ENCODE data around the gene PDIA4.
"Not testable (repeated sequence)": the region's sequence is repeated elsewhere in the genome, so short reads cannot be mapped to it uniquely, and the experiment has no call there.

The PDIA4 gene

GRCh38 chr7:149028346-149029109 is at the start of gene PDIA4:
Gene PDIA4 (minus strand): TSS chr7:149028505. CDS start chr7:149028408, 97 bp downstream.
- peak; percentile 95 for DNase-seq

DNA sequence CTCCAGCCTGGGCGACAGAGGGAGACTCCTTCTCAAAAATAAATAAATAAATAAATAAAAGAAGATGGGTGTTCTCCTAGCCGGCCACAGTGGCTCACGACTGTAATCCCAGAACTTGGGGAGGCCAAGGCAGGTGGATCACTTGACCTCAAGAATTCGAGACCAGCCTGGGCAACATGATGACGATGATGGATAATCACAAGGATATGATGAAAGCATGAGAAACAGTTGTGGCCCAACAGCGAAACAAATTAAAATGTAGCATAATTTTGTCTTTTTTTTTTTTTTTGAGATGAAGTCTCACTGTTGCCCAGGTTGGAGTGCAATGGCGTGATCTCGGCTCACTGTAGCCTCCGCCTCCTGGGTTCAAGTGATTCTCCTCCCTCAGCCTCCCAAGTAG is 49.3 kb upstream of the PDIA4 start:
- no peak for DNase-seq

DNA sequence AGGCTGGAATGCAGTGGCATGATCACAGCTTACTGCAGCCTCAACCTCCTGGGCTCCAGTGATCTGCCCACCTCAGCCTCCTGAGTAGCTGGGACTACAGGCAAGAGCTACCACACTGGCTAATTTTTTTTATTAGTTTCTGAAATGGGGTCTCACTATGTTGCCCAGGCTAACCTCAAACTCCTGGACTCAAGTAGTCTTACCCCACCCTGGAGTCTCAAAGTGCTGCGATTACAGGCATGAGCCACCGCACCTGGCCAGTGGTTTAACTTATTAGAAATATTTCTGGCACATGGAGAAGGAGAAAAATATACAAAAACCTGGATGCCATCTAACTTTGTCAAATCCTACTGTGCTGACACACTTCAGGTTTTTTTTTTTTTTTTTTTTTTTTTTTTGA is 47.0 kb upstream of the PDIA4 start:
- no peak for DNase-seq

DNA sequence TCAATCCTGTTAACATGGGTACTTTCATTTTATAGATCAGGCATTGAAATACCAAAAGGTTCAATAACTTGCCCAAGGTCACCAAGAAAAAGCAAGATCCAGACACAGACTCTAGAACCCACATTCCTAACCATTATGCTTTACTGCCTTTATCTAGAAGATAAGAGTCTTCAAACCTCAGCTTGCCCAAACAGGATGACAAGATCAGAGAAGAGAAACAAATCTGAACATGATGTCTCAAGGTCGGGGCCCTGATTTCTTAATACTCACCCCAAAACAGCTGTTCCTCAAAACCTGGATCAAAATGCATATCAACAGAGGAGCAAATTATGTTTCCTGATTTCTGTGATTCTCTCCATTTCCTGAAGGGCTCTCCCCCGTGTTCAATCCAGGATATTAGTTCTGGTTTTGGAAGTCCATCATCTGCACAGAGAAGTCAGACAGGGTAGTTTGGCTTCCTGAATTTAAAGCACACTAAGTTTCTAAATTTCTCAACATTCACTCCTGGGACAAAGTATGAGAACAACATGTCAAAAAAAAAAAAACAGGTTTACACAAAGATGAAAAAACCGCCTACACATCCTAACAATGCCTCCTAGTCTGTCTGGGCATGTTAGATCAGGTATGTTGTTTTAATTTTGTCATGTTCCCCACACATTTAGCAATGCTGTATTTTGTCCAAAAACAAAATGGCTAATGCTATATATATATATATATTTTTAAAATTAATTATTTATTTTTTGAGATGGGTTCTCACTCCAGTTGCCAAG is 46.0 kb upstream of the PDIA4 start:
- no peak for DNase-seq

DNA sequence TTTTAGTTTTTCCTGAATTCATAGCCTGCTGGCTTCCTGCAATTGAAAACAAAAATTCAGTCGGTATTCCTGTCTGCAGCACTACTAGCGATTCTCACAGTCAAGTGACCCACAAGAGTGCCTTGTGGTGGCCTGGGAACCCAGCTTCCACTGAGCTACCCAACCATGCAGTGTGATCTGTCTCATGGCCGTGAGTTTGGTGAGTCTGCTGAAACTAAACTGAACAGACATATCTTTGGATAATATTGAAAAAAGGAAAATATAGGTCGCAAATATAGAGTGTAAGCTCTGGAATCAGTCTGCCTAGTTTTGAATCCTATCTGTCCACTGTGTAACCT is 44.1 kb upstream of the PDIA4 start:
- DNase-seq: no peak

- DNase-seq: no peak
Observed at GRCh38 chr7:149071641-149072437, 43.5 kb upstream of the PDIA4 start.

DNA sequence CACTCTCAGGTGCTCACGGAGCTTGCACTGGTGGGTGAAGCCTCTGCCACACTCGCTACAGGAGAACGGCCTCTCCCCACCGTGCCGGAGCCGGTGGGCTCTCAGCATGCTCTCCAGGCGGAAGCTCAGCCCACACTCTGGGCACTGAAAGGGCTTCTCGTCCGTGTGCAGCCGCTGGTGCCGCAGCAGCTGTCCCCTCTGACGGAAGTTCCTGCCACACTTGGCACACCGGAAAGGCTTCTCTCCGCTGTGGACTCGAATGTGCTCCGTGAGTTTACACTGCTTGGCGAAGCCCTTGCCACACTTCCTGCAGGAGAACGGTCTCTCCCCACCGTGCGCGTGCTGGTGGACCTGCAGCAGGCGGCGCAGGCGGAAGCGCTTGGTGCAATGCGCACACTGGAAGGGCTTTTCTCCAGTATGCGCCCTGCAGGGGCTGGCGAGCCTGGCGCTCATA is 42.9 kb upstream of the PDIA4 start:
- DNase-seq: no peak

DNA sequence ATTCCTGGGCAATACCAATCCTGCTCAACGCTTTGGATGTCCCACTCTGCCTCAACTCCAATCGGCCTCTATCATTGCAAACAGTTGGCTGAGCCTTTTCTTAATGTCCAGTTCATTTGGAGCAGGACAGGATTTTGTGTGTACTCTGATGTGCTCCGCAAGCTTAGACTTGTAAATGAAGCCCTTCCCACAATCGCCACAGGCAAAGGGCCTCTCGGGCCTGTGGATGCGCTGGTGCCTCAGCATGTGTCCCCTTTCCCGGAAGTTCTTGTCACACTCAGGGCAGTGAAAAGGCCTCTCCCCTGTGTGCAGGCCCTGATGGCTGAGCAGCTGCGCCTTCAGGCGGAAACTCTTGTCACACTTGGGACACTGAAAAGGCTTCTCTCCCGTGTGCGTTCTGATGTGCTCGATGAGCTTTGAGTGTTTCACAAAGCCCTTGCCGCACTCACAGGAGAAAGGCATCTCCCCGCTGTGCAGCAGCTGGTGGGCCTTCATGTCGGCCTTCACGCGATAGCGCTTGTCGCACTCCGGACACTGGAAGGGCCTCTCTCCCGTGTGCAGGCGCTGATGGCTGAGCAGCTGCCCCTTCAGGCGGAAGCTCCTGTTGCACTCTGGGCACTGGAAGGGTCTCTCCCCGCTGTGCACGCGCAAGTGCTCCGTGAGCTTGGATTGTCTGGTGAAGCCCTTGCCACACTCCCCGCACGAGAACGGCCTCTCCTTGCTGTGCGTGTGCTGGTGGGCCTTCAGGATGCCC is 42.2 kb upstream of the PDIA4 start:
- DNase-seq: no peak

DNA sequence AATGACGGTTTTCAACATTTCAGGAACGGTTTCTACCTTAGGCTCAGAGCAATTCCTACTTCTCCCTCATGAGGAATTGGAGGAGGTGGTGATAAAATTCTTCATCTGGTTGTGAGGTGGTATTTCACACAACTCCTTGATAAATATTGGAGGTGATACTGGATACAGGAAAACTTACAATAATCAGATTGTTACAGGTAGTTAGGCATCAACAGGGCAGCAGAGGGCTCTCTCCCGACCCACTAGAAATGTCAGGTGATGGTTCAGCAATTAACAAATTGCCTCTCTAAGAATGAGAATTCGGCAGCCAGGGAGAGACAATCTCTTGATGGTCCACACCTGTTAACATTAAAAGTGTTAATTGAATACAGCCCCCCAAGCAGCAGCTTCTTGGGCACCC is 39.6 kb upstream of the PDIA4 start:
- DNase-seq: no peak

GRCh38 chr7:149063476-149063875 is 35.2 kb upstream of the PDIA4 start:
- DNase-seq: no peak

GRCh38 chr7:149062217-149062899 is 34.1 kb upstream of the PDIA4 start:
- DNase-seq: not testable (repeated sequence)

- DNase-seq: no peak
Observed at GRCh38 chr7:149060156-149060555, 31.9 kb upstream of the PDIA4 start.

- no peak for DNase-seq
Observed at GRCh38 chr7:149053885-149054284, 25.6 kb upstream of the PDIA4 start.

DNA sequence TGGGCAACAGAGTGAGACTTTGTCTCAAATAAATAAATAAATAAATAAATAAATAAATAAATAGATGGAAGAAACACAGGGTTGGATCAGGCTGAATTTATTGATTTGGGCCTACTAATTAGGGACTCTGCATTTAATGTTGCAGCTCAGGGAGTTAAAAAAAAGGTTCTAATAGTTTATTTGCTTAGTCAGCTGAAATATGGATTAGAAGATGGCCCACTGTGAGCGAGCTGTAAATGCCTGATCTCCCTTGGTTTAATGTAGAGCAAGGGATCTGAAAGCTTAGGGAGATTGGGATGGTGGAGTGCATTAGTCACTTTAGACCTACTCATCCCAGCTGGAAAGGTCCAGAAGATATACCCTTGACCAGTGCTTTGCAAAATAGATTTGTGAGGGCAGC is 25.1 kb upstream of the PDIA4 start:
- no peak for DNase-seq

- DNase-seq: no peak
Observed at GRCh38 chr7:149050941-149051340, 22.6 kb upstream of the PDIA4 start.

DNA sequence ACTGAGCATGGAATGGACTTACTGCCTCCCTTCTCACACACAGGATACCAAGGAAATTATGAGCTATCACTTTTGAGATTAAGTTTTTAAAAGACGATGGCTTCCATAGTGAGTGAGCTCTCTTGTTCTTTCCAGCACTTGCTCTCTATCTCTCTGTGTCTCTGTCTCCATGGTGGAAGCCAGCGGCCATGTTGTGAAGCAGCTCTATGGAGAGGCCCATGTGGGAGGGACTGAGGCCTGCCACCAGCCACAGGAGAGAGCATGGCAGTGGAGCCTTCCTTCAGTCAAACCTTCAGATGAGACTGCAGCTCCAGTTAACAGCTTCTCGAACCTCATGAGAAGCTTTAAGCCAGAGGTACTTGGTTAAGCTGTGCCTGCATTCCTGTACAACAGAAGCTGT is 20.5 kb upstream of the PDIA4 start:
- DNase-seq: no peak

- no peak for DNase-seq
Observed at GRCh38 chr7:149046416-149046815, 18.1 kb upstream of the PDIA4 start.

- DNase-seq: no peak
Observed at GRCh38 chr7:149043936-149044335, 15.6 kb upstream of the PDIA4 start.

- DNase-seq: no peak
Observed at GRCh38 chr7:149041350-149041749, 13.0 kb upstream of the PDIA4 start.

- DNase-seq: not testable (repeated sequence)
Observed at GRCh38 chr7:149038641-149039040, 10.3 kb upstream of the PDIA4 start.

DNA sequence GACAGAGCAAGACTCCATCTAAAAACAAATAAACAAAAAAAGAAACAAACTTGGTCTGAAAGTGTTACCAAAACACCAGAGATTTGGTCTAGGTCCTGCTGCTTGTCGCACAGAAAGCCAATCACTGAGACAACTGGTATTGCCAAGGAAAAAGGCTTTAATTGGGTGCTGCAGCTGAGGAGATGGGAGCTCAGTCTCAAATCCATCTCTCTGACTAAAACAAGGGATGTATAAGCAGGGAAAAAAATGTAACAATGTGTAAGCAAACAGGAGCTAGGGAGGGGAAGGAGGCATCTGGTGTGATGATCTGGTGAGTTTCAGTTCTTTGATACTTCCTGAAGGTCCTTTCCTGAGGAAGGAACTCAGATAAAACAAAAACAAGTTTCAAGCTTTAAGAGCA is 8.4 kb upstream of the PDIA4 start:
- DNase-seq: no peak

DNA sequence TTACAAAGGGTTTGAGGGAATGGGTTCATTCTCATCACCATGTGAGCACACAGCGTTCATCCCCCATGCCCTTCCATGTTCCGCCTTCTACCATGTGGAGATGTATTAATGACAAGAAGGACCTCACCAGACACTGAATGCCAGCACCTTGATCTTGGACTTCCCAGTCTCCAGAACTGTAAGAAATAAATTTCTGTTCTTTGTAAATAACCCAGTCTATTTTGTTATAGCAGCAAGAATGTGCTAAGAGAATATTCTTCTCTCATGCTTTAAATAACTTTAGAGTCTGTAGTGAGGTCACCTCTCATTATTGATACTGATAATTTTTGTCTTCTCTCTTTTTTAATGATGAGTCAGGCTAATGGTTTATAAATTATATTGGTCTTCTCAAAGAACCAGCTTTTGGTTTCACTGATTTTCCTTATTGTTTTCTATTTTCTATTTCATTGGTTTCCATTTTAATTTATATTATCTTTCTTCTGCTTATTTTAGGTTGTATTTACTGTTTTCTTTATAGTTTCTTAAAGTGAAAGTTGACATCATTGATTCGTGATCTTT is 3.1 kb upstream of the PDIA4 start:
- DNase-seq: no peak
